GM19468 (cell line): ENCODE measurements around the gene CLN5.

Experiments
- ATAC-seq: cut with Tn5 transposase; IDR thresholded peaks from one replicate; pipeline ENCODE4 v1.9.1; 2021; ENCODE audit warnings: mild to moderate bottlenecking, moderate library complexity, moderate number of reproducible peaks; ENCODE audit not compliant: unreplicated experiment; ENCODE audit errors: extremely low read depth

Gene CLN5

DNA sequence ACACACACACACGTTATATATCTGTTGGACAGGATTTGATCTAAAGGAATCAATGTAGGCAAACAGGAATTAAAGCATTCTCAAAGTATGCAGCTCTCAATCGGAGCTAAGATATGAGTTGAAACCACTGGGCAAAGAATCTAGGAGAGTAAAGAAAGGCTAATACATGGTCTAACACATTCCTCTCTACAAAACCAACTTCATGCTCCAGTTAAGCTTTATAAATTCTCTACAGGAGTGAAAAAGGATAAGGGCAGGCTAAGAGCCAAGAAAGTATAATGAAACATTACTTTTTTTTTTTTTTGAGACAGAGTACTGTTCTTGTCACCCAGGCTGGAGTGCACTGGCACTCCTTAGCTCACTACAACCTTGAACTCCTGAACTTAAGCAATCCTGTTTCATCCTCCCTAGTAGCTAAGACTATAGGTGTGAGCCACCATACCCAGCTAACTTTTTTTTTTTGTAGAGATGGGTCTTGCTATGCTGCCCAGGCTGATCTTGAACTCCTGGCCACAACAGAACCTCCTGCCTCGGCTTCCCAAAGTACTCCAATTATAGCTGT, 24.5 kb downstream of the CLN5 start:
- ATAC-seq, result no peak

DNA sequence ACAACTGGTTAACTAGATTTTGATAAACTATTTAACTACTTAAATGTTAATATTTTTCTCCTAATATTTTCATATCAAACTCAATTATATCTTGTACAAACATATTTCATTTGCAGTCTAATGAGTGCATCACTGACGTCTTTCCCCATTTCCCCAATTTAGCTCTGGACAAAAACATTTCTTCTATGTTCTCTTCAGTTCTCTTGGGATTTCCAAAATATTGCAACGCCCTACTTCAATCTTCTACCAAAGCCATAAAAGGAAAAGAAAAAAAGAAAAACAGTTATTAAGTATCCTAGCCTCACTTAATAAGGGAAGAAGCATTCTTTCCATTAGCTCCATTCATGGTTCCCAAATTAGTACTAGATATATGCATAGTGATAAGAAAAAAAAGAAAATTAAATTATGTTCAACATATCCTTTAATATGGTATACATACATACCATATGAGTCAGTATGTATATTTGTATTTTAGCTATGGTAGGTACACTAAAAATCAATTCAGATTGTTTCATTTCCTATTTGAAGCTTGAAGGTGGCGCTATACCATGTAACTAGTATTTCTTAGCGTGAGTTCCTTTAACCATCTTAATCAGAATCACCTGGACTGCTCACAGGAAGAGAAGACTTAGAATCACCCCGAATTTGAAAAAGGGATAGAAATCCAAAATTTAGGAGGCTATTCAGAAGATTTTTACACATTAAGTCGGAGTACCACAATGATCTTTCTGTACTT, 25.2 kb downstream of the CLN5 start:
- no peak for ATAC-seq

DNA sequence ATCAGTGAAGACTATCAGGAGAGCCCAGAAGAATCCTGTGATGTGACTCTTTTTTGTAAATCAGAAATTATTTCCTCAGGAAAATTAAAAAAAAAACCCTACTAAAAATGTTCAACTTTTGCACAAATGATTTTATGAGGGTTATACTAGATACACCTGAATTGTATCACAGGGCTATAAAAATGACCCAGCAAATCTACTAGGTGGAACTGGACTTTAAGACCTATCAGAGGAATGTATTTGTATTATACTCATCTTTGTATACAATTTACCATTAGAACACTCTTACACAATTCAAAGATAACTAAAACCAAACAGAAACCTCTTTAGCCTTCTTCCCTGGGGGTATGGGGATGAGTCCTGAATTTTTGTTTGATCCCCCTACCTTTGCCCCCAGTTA, 27.9 kb downstream of the CLN5 start:
- ATAC-seq, result no peak

DNA sequence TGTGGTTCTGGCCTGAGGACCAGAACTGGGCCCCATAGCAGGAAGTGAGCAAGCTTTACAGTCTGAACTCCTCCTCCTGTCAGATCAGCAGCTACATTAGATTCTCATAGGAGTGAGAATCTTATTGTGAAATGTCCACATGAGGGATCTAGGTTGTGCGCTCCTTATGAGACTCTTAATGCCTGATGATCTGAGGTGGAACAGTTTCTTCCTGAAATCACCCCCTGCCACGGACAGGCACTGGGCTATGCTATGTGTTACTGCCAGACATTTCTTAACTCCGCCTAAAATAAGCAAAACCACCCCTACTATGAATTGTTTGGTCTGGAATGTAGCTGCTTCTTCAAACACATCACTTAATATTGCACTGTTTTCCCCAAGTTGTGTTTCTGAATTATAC, 30.5 kb downstream of the CLN5 start:
- no peak for ATAC-seq

DNA sequence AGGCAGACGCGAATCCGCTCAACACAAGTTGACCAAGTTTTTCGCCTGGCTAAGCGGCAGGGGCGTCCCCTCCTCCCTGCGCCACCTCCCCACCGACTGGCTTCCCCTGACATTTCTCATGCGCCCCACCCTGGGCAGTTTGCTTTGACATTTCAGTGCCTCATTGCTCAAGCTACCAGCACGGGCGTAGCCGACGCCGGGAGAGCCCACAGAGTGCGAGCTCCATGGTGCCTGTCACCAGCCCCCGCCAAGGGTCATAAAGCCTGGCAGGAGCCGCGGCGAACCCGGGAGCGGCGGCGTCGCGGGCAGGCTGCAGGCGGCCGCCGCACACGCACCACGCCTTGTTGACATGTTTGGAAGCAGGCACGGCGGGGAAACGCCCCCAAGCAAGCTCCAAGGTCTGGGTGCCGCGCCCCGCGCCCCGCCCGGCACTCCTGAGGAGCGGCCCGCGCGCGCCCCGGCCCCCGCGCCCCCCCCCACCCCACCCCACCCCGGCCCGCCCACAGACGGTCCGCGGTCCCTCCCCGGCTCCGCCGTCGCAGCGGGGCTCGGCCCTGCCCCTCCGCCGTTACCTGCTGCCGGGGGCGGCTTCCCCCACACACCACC, 34.5 kb downstream of the CLN5 start:
- peak; percentile 16 for ATAC-seq

DNA sequence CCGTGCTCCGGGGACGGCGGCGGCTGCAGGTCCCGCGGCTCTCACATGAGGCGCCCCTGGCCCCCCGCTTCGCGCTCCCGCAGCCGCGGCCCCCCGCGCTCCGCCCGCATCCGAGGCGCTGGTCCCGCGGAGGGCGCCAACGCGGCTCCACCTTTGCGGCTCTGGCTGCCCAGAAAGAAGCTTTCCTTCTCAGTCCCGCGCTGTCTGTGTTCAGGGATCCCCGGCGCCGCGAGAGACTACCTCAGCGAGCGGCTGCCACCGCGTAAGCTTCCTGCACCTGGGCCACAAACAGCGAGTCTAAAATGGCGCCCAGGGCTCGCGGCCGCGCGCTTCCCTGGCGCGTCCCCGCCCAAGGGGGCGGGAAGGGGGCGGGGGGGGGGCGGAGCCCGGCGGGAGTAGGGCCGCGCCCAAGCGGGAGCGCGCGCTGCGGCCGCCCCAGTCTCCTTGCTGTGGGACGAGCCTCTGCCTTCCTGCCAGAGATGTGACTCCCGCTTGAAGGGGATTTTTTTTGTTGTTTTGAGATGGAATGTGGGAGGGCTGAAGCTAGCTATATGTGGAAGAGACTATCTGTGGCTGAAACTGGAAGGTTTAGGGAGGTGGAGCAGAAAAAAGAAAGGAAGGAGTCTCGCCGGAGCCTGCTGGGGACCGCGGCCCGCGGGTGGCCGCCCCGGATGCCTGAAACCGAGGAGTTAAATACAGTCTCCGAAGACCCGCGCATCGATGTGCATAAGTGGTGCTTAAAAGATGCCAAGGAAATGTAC, 35.2 kb downstream of the CLN5 start, which contains the start of gene FBXL3:
FBXL3 (minus strand) TSS at position 299 of the 761 bp plus-strand sequence. CDS start 5,299 bp downstream, outside the sequence.
- ATAC-seq, result peak; percentile 46

DNA sequence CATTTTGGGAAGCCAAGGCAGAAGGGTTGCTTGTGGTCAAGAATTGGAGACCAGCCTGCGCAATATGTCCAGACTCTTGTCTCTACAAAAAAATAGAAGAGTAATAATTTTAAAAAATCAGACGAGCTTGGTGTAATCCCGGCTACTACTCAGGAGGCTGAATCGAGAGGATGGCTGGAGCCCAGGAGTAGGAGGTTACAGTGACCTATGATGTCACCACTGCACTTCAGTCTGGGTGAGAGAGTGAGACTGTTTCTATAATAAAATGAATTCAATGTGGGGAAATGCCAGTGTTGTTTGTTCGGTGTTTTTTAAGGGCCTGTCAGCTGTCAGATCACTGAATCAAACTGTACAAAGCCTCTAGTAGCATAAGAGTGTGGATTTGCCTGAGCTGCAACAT, 36.3 kb downstream of the CLN5 start:
- ATAC-seq, result no peak

DNA sequence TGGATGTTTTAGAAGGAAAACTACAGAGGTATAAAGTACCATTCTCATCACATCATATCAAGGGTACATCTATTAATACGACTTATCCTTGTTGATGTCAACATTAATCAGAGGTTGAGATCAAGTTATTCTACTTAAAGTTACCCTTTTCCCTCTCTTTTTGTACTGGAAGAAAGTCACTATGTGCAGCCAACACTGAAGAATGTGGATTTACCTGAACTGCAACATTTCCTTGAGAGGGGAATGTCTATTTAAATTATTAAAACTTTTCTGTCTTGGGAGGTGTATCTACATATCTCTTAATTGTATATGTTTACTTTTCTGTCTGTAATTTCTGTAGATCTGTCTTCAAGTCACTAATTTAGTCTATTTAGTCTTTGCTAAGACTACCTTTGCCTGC, 37.6 kb downstream of the CLN5 start:
- no peak for ATAC-seq

DNA sequence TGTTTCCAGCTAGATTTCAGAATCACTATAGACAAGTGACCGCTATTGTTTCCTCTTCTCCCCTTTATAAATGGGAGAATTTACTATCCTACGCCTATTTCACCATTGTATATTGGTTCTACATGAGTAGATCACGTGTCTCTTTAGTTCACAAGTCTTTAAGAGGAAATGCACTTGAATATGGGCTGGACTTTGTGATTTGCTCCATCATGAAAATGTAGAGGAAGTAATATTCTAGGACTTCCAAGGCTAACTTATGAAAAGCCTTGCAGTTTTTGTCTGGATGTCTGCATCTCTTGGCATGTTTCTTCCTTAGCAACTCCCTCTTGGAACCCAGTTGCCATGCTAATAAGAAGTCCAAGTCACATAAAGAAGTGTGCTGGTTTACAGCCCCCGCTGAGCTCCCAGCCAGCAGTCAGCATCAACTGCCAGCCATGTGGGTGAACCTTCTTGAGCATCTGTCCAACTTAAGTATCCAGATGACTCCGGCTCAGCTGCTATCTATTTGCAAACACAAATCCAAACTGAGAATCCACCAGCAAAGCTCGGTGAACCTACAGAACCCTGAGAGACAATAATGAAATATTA, 39.9 kb downstream of the CLN5 start:
- ATAC-seq, result no peak

DNA sequence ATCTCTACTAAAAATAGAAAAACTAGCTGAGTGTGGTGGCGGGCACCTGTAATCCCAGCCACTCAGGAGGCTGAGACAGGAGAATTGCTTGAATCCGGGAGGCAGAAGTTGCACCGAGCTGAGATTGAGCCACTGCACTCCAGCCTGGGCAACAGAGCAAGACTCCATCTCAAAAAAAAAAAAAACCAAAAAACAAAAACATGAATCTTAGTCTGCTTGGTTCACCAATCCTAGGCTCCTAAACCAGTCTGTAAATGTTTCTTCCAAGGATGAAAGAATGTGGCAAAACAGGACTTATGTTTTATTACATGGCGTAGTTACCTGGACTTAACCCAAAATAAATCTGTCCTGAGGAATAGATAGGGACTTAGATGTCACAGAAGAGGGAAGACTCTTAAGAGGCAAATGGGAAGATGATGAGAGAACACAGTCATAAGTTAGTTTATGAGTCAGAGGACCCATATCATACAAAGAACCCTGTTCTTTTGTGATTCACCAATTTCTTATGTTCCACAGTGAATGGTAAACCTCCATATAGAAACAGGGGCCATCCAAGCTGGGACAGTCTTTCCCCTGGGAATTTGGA, 41.9 kb downstream of the CLN5 start:
- ATAC-seq, result no peak

DNA sequence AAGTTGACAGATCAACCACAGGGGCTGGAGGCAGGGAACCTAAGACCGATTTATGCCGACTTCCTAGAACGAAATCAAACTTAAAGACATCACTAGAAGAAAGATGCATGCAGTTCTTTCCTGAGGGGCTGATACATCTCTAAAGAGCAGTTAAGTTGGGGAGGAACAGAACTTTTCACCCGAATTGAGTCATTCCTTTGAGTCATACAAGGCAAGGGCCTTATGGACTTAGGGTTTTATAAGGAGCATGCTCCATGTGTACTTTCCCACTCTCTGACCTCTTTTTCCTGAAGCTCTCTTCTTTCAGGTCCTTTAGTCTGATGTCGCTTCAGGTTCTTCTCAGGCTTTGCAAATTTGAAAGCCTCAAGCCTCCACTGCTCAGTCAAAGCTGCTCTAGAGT, 43.0 kb downstream of the CLN5 start:
- ATAC-seq, result no peak

DNA sequence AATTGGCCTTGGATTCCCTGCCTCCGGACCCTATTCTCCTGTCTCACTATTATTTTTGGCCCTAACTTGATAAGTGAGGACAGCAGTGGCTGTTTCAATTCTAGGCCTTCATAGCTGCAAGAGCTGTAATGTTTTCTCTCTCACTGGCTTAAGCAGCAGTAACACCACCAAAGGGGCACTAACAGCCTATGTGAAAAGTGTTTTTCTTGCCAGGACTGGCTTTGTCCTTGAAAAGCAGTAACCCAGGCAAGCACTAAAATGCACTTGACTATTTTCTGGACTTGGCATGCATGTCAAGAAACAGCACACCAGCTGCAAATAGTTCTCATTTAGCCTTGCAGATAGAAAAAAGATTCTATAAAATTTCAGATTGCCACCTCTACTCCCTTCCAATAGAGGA, 44.4 kb downstream of the CLN5 start:
- ATAC-seq, result no peak

DNA sequence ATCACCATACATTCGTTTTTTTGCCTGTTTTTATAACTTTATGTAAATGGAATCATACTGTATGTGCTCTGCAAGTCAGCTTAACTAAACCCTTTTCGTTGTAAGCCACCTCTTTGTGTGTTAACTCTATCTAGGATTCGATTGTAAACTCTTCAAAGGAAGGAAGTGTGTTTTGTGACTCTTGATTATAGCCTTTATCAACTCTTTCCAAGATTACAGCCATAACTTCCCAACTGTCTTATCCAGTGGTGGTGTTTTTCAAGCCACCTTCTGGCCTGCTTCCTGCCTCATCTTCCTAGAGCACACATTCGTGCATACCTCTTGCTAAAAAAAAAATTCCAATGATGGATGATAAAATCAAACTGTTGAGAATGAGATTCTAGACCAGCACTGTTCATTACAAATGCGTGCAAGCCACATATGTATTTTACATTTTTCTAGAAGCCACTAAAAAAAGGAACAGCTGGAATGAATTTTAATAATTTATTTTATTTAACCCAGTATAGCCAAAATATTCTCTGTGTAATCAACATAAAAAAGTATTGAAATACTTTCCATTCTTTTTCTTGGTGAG, 47.1 kb downstream of the CLN5 start:
- ATAC-seq, result no peak

DNA sequence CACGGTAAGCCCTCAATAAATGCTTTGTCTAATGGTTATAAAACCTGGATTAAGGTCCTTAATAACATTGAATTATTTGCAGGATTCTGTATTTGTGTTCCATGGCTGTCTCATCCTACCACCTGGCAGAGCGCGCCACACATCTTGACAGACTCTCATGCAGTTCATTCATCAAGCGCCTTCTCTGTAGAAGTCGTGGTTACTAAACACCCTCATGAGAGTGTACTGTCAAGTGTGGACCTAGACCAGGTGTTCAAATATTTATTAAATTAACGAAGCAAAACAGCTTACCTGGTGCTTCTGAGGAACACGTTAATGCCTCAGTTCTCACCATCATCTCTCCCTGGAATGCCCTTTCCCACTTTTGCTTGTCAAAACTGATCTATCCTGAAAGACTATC, 48.2 kb downstream of the CLN5 start:
- ATAC-seq, result no peak

DNA sequence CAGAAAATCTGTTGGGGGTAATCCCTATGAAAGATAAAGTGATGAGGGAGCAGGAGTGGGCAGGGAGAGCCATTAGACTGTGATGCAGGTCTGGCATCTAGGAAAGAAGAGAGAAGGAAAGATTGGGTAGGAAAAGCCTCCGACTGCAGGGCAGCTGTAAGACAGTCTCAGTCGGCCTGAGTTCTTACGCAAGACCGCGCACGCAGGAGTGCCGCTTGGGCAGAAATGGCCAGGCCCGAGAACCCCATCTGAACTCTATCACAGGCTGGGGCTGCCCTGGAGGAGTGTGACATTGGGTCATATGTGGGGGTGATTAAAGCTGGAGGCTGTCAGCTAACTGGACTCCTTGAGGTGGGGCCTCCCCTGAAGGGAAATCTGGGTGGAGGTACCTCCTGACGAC, 49.0 kb downstream of the CLN5 start:
- ATAC-seq, result no peak

DNA sequence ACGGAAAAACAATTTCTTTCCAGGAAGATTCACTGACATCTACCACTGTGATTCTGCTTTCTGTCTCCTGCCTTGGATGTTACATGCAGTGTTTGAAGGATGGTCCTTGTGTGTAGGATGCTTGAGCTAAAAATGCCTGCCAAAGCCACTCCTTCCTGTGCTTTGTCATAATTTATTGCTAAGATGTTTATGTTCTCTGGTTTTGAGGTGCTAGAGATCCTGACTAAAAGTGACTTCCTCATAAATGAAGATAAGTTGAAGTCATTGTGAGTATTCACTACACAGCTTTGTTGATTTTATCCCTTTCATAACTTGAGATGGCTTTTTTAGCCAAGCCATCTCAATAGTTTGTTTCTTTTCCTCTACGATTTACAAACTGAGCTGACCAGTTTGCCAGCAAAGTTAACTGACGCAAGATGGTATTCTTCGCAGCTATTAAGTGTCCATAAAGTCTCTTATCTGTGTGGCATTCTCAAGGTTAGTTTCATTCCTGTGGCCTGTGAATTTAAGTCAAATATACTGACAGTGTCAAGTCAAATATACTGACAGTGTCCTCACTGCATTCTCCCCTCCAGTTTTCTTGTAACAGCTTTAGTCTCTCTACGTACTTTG, 50.8 kb downstream of the CLN5 start:
- no peak for ATAC-seq

DNA sequence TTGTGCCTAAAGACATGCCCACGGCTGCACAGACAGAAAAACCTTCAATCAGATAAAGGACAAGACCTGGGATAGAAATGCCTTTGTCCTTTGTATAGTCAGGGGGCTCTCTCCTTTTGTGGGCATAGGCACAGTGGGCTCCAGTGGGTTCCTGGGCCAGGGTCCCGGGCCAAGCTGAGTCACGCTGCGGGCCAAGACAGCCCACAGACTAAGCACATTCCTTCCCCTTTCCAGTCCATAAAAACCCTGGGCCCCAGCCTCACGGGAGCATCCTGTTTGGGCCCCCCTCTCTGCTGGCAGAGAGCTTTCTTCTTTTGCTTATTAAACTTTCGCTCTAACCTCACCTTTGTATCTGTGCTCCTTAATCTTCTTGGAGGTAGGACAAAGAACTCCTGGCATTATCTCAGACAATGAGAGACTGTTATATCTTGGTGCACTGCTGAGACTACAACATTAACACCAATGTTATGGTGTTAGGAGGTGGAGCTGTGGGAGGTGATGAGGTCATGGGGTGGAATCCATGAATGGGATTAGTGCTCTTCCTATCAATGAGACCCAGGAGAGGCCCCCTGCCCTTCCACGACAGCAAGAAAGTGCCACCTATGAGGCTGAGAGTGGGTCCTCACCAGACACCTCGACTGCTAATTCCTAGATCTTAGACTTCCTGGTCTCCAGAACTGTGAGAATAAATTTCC, 55.9 kb downstream of the CLN5 start:
- ATAC-seq, result no peak

DNA sequence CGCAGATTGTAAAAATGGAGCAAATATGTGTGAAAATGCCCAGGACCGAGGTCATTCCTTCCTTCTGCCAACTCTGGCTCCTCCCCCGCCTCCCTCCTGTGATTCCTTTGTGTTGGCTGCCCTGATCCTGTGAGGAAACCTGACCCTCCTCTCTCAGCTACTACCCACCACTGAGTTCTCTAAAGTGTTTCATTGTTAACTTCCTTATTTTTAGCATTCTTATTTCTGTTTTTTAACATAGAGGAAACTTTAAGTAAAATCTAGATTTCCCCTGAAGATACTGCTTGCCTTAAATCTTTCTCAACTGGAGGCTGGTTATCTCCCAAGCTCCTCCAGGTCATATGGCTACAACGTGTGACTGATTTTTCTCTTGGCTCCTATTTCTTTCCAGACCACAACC, 56.8 kb downstream of the CLN5 start:
- ATAC-seq, result no peak

DNA sequence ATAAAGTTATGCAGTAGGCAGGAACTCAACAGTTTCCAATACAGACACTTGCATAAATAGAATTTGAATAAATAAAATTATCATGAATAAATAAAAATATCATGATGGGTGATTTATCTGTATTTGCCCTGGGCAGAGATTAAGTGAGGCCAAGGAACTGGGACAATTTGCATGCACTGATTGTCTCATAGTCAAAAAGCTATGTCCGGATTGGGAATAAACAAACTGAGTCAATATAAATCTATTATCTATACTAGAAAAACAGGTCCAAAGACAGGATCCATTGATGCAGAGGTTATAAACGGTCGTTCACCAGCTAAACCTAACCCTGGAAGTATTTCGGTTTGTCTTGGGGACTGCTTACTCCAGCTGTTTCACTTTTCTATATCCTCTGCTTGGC, 61.3 kb downstream of the CLN5 start:
- no peak for ATAC-seq
